NCI-H1105 (cell line): Measurements from ENCODE around the gene DENND4A.
A peak's percentile ranks its signal among the peaks of the same experiment; 100 is the strongest.

Experiments
- DNase-seq: peaks from one replicate; lab custom pipeline; 2025; lab: John Stamatoyannopoulos, UW

DENND4A gene

GRCh38 chr15:65792138-65792987 lies at the start of gene DENND4A:
TSS of gene DENND4A (minus strand) at chr15:65792293. CDS start at chr15:65756450, 35,843 bp downstream.
- DNase-seq, result peak; percentile 98

GRCh38 chr15:65841121-65841930 lies 49.2 kb upstream of the DENND4A start:
- DNase-seq, result no peak

GRCh38 chr15:65839985-65840384 lies 47.9 kb upstream of the DENND4A start:
- DNase-seq, result no peak

DNA sequence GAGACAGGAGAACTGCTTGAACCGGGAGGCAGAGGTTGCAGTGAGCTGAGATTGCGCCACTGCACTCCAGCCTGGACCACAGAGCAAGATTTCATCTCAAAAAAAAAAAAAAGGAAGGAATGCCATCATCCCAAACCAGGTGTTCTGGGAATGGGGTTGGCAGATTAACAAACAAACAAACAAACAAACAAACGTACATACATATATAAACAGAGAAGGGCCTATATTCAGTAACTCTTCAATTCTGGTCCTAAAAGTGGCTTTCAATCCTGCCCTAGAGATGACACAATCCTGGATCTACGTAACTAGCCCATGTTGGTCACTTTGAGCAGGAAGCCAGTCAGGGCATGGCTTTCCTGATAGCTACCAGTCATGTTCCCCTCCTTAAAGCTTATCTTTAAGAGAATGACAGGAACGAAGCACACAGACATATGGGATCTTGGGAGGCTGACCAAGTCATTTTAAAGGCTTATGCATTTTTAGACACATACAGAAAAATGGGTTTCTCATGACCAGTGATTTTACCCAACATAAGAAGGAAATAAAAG lies 47.3 kb upstream of the DENND4A start:
- no peak for DNase-seq

GRCh38 chr15:65837301-65838294 lies 45.5 kb upstream of the DENND4A start:
- DNase-seq, result no peak

- peak; percentile 7 for DNase-seq
Observed at GRCh38 chr15:65836665-65837064, 44.6 kb upstream of the DENND4A start.

DNA sequence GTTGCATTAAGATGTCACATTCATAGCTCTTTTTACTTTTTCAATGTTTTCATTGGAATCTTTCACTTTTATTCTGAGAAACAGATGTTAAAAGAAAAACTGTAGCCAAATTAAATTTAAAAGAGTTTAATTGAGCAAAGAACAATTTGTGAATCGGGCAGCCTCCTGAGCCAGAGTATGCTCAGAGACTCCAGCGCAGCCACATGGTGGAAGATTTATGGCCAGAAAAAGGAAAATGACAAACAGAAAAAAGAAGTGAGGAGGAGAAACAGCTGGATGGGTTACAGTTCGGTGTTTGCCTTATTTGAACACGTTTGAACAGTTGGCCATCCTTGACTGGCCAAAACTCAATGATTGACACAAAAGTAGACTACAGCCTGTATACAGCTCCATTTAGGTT lies 43.4 kb upstream of the DENND4A start:
- DNase-seq, result no peak

GRCh38 chr15:65834603-65835282 lies 42.6 kb upstream of the DENND4A start:
- no peak for DNase-seq

- peak; percentile 87 for DNase-seq
Observed at GRCh38 chr15:65833501-65834205, 41.6 kb upstream of the DENND4A start.

DNA sequence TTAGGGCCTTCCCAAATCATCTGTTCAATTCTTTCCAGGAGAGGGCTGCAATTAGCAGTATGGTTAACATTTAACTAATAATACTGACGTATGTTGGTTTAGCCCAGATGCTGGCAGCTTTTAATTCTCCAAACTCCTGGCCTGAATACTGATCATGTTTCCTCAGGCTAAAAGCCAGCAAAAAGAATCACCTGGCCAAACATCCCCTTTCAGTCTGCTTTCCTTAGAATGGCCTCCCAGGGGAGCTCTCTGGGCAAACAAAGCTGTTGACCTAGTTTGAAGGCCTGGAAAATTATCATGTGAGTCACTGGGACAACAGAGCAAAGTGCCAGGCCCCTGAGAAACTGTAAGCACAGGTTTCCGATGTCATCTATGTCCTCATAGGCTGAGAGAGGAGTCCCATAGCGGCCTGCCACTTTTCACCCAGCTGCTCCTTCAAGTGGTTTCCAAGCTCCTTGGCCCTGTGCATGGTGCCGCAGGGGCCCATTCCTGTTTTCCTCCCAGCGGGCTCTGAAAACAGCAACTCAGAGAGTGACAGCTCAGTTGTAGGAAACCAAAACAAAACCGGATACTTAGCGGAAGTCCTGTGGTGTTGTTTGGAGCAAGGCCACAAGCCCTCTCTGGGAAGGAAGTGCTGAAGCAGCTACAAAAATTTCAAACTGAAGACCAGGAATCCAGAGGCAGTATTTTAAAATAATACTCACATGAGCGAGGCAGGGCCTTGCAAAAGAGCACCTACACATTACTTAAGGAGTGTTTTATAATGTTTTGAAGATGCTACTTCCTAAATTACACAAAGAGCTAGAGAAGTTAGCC lies 40.7 kb upstream of the DENND4A start:
- DNase-seq, result peak; percentile 100

DNA sequence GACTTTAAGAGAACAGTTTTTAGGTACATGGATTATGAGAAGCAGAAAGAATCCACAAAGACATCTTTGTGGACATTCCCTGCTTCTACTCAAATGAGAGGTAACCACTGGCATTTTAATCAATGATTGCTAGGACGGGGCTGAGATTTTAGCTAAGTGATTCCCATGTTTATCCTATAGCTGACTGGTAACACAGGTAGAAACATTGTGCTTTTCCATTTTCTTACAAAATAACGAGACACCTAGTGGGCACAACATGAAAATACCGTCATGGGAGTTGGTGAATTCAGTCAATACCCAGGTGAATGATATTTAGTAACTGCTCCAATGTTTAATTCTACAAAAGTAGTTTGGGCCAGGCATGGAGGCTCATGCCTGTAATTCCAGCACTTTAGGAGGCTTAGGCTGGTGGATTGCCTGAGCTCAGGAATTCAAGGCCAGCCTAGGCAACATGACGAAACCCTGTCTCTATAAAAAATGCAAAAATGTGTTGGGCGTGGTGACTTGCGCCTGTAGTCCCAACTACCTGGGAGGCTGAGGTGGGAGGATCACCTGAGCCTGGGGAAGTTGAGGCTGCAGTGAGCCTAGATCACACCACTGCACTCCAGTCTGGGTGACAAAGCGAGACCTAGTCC lies 37.2 kb upstream of the DENND4A start:
- peak; percentile 15 for DNase-seq

DNA sequence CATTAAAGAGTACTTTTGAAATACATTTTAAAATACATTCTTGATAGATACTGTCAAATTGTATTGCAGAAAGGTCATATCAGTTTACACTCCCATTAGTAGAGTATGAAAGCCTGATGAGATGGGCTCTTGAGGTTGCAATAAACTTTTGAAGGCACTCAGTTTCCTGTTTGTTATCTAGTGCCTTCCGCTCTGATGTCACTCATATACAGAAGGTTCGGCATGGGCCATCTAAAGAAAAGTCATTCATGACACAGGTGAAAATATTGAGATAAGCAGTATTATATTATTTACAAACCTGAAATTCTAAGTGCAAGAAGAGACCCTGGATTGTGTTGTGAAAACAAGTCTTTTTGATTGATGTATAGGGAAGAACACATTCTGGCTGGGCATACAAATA lies 36.5 kb upstream of the DENND4A start:
- no peak for DNase-seq

DNA sequence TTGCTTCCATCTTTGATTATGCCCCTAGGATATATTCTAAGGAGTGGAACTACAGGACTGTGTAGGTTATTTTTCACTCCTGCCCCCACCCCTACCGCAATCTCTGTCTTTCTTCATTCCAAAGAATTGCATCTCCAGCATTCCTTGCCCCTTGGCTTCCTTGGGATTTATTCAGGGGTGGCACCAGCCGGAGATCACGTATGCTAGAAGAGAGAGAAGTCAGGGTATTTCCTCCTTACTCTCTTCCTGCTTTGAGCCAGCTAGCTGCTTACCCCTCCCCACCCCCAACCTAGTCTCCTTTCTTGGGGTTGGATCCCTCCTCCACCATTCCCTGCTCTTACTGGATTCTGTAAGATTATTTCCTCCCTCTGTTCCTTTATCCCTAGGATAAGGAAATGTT lies 35.0 kb upstream of the DENND4A start:
- no peak for DNase-seq

- DNase-seq, result no peak
Observed at GRCh38 chr15:65824941-65825544, 33.0 kb upstream of the DENND4A start.

GRCh38 chr15:65824031-65824743 lies 32.1 kb upstream of the DENND4A start:
- peak; percentile 52 for DNase-seq

DNA sequence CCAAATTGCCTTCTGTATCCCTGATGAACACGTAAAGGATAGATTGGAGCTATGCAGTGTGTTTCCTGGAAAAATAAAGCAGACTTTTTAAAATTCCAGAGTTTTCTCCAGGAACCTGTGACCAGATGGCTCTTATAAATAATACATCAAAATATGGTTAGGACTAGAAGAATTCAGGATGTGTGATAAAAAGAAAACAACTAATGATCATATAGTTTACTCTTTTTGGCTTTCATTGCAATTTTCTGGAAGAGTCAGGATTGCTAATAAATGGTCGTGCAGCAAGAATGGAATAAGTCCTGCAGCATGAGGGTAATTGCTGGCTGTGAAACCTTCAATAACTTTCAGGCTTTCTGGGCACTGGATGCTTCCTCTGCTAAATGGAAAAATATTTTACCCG lies 30.2 kb upstream of the DENND4A start:
- DNase-seq, result no peak

DNA sequence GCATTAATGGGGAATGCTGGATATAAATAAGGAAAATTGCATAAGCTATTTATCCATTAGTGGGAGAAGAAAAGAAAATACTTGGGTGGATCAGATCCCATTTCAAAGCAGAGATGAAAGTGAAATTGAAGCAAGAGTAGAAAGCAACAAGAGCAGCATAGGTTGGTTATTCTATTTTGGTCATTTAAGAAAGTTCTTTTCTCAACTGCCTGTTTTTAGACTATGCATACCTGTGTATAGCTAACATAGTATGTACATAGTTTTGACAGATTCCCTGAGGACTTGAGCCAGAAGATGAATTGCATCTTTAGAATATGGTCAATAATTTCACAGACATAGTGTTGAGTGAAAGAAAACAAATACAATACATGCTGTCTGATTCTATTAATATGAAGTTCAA lies 29.0 kb upstream of the DENND4A start:
- no peak for DNase-seq

DNA sequence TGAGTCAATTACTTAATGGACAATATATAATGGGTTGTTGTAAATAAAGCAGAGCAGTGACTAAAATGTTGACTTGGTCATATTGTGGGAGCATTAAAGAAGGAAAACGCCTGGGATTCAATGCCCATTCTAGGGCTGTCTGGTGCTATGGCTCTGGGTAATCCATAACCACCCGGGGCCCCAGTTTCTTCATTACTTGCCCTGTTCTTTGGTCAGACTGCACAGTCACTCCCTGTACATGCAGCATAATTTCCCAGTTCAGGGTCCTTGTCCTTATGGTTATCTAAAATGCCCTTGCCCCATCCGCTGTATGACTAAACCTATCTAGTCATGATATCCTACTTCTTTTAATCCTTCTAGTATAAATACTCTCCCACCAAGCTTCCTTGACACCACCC lies 27.5 kb upstream of the DENND4A start:
- peak; percentile 33 for DNase-seq
